ENCODE results near the gene VKORC1L1.
"Not testable (repeated sequence)": the region's sequence is repeated elsewhere in the genome, so short reads cannot be mapped to it uniquely, and the experiment has no call there.

VKORC1L1 gene

DNA sequence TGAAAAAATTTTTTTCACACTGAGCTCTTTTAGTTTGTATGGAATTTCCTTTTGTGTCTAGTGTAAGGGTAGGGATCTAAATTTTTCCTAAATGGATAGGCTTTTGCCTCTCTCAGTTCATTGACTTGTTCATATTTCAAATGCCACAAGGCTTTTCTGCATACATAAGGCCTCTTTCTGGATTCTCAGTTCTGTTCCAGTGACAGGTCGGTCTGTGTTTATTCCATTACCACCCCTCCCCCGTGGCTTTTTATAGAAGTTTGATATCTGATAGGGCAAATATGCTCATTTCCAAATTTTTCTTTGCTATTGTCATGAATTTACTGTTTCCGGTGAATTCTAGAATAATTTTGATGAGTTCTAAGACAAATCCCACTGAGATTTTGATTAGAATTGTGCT lies 12.7 kb downstream of the VKORC1L1 start:
- DNase-seq = not testable (repeated sequence)

DNA sequence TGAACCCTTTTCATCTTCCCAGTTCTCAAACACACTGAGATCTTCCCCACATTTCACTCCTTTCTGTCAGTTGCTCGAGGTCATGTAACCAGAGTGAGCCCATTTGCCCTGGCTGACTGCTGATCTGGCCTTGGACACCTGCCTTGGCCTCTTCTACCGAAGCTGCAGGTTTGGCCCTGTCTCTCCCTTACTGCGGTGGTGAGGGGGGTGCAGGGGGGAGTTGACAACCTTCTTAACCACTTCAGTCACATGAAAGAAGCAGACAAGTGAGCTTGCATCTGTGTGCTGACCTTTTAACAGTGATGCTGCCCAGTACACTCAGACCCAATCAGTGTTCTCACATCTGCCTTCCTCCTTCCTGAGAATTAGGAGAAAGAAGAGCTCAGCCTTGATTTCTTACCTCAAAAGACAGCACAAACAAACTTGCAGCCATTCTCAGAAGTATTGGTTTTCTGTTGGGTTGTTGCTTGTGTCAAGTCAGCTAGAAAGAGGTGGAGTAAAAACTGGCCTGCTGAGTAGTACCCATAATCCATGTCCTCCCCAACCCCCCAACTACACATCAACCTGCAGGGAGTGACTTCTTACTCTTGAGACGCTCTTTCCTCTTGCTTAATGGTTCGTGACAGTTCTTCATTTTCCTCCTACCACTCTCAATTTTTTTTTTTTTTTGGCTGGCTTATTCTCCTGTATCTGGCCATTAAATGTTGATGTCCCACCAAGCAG lies 15.7 kb downstream of the VKORC1L1 start:
- DNase-seq = not testable (repeated sequence)

GRCh38 chr7:65889722-65890121 lies 16.8 kb downstream of the VKORC1L1 start:
- DNase-seq = not testable (repeated sequence)

GRCh38 chr7:65892161-65892560 lies 19.3 kb downstream of the VKORC1L1 start:
- DNase-seq = no peak

DNA sequence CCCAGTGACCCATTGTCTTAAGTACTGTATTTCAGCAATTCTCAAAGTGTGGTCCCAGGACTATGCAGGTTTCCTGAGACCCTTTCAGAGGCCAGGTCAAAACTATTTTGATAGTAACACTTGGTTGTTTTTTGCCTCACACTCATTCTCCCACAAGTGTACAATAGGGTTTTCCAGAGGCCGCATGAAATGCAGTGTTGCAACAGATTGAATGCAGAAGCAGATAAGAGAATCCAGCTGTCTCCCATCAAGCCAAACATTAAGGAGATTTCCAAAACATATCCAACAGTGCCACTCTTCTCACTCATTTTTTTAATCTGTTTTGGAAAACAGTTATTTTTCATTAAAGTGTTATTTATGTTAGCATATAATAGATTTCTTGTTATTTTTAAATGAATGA lies 20.0 kb downstream of the VKORC1L1 start:
- no peak for DNase-seq

DNA sequence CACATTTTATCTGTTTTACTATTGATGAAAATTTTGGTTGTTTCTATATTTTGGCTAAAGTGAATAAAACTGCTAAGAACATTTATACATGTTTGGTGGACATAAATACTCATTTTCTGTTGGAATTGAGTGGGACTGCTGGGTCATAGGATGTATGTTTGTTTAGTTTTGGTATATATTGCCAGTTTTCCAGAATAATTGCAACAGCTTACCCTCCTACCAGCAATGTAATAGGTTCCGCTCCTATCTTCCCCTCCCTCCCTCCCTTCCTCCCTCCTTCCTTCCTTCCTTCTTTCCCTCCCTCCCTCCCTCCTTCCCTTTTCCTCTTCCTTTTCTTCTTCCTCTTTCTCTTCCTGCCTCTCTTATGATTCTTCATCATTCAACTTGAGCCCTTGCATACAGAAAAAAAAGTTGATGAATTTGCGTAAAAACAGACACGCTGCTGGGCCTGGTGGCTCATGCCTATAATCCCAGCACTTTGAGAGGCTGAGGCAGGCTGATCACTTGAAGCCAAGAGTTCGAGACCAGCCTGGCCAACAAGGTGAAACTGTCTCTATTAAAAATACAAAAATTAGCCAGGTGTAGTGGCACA lies 23.5 kb downstream of the VKORC1L1 start:
- no peak for DNase-seq

DNA sequence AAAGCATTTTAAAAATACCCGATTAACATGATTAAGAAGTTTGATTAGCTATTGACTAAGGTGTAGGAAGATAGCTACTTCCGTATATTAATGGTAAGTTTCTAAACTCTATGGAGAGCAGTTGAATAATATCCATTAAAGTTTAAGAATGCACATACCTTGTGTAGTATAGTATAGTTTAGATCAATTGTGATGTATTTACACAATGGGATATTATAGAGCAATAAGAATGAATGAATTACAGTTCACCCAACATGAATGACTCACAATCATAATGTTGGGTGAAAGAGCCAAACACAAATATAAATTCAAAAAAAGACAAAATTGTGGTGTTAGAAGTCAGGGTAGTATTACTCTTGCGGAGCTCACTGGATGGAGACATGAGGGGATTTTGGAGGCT lies 24.4 kb downstream of the VKORC1L1 start:
- not testable (repeated sequence) for DNase-seq

GRCh38 chr7:65898677-65899447 lies 26.0 kb downstream of the VKORC1L1 start:
- not testable (repeated sequence) for DNase-seq

DNA sequence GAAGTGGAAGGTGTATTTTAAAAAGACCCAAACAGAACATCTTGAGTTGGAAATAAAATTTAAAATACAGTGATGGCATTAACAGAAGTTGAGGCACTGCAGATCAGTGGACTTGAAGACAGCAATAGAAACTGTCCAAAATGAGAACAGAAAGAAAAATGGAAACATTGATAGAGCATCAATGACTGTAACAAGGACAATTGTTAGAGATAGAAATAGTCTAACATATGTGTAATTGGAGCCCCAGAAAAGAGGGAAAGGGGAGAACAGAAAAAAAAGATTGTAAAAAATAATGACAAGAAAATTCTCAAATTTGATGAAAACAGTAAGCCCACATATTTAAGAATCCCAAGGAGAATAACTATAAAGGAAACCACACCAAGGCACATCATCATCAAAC lies 29.4 kb downstream of the VKORC1L1 start:
- DNase-seq = no peak

DNA sequence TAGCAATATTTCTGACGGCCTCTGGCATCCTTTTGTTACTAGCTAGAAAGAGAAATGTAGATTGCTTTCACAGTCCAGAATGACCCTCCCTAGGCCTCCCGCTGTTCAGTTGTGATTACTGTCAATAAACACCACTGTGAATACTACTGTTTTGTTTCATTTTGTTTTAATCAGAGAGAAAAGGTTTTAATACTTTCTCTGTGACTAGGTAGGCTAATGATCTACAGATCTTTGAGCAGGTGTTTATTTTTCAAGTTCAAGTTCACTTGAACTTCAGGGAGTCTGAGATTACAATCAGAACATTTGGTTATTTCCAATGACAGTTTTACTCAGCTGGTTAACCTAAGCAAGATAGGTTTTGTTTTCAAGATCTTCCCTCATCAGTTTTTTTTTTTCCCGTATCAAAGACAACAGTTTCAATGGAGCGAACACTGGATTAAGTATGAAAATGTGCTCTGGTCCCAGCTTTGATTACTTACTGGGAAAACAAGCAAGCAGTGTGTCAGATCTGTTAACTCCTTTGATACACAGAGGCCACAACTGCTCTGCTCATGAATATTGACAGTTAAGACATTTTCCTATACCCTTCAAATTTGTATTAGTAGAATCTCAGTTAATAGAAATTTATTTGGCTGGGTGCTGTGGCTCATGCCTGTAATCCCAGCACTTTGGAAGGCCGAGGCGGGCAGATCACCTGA lies 34.8 kb downstream of the VKORC1L1 start:
- DNase-seq = no peak

DNA sequence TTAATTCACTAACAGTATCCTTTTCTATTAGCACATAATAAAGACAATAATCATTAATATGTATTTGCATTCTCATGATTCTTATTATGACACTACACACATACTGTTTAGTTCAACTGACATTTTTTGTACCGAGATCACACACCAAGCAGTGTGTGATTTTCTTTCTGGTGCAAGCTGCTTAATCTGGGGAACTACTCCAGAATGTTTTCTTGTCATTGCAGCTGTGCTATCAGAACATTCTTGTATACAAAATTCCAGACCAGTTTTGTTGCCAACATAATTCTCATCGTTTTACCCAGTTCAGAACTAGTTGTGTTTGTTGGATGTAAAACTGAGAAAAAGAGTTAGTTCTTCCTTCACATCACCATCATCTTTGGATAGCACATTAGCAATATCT lies 37.4 kb downstream of the VKORC1L1 start:
- no peak for DNase-seq

- DNase-seq = no peak
Measured at GRCh38 chr7:65912237-65912636, 39.4 kb downstream of the VKORC1L1 start.

GRCh38 chr7:65915921-65916657 lies 43.2 kb downstream of the VKORC1L1 start:
- DNase-seq = no peak

GRCh38 chr7:65923316-65923715 lies 50.4 kb downstream of the VKORC1L1 start:
- DNase-seq = no peak

DNA sequence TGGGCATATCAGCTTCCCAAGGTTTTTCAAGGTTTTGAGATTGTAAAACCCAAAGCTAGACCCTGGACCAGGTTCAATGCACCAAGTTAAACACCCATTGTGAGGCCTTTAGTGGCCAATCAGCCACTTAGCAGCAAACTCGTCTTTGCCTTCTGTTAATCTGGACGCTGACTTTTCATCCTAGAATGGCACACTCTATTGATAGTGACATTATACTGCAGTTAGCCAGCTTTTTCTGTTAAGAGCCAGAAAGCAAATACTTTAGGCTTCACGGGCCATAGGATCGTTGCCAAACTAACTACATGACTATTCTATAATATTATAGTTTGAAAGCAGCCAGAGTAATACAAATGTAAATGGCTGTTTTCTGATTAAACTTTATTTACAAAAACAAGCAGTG lies 51.3 kb downstream of the VKORC1L1 start:
- no peak for DNase-seq

DNA sequence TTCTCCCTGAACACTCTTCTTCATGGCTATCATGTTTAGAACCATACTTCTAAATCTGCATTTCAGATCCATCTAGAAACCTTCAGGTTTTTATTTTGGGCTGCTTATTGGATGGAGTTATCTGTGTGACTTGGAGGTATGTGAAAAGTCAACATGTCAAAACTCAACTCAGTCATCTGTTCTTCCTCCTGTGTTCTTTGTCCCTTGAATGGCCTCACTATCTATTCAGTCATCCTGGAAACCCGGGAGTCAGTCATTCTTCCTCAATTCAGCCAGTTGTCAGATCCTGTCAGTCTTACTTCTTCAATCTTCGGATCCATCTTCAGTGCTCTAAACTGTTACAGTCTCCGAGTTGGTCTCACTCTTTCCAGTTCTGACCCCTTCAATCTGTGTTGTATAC lies 52.2 kb downstream of the VKORC1L1 start:
- DNase-seq = no peak

DNA sequence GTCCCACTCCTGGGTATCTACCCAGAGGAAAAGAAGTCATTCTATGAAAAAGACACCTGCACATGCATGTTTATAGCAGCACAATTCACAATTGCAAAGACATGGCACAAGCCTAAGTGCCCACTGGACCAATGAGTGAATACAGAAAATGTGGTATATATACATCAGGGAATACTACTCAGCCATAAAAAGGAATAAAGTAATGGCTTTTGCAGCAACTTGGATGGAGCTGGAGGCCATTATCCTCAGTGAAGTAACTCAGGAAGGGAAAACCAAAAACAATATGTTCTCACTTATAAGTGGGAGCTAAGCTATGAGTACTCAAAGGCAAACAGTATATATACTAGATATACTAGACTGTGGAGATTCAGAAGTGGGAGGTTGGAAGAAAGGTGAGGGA lies 53.7 kb downstream of the VKORC1L1 start:
- no peak for DNase-seq

- no peak for DNase-seq
Measured at GRCh38 chr7:65927489-65928448, 54.9 kb downstream of the VKORC1L1 start.

- DNase-seq = no peak
Measured at GRCh38 chr7:65931685-65932084, 58.8 kb downstream of the VKORC1L1 start.

GRCh38 chr7:65937296-65937695 lies 64.4 kb downstream of the VKORC1L1 start:
- no peak for DNase-seq

- DNase-seq = no peak
Measured at GRCh38 chr7:65938336-65938895, 65.5 kb downstream of the VKORC1L1 start.
